Fibroblast of lung (primary cell): ENCODE results near the gene CZIB. TPM values are rescaled to one million over a fixed set of nuclear protein-coding genes. Genes with fewer than 3 reads are reported as not detected.

Experiments
- DNase-seq, 2 donors: peaks; one replicate each; pipeline versions ENCODE4 v3.0.0 to v3.0.0-alpha.2; 2010; ENCODE audit warnings: low read depth in 2 of 2
- H2AFZ ChIP-seq: 2 replicates; pipeline ENCODE4 v1.5.1; 2012; ENCODE audit warnings: low read length, control low read depth, inconsistent platforms
- H3K27ac ChIP-seq: 2 replicates; pipeline ENCODE4 v1.5.1; 2011; ENCODE audit warnings: low read length, control low read depth; ENCODE audit not compliant: insufficient read depth
- H3K27me3 ChIP-seq: 2 replicates; pipeline ENCODE4 v1.5.1; 2011; ENCODE audit warnings: mild to moderate bottlenecking, low read length; ENCODE audit not compliant: control insufficient read depth, insufficient read depth
- H3K36me3 ChIP-seq: 2 replicates; pipeline ENCODE4 v1.5.1; 2011; ENCODE audit warnings: low read length; ENCODE audit not compliant: control insufficient read depth, insufficient read depth
- H3K4me1 ChIP-seq: 2 replicates; pipeline ENCODE4 v1.5.1; 2011; ENCODE audit warnings: low read length; ENCODE audit not compliant: control insufficient read depth, insufficient read depth; ENCODE audit errors: extremely low read depth
- H3K4me2 ChIP-seq: 2 replicates; pipeline ENCODE4 v1.5.1; 2011; ENCODE audit warnings: low read length, control low read depth; ENCODE audit not compliant: insufficient read depth; ENCODE audit errors: extremely low read depth
- H3K4me3 ChIP-seq, 4 experiments: fragments of 200-600 bp in 1 of 4; sonication (generic) in 1 of 4; replicated peaks in 1 of 4; 2 replicates each; pipeline ENCODE4 v1.5.1; 2011 to 2016; ENCODE audit warnings: low read length in 4 of 4, low read depth in 3 of 4, mild to moderate bottlenecking in 3 of 4, control low read depth in 2 of 4, inconsistent platforms in 1 of 4, mixed read lengths in 1 of 4; ENCODE audit not compliant: insufficient read depth in 1 of 4; ENCODE audit errors: control extremely low read depth in 1 of 4
- H3K79me2 ChIP-seq: 2 replicates; pipeline ENCODE4 v1.5.1; 2012; ENCODE audit warnings: mild to moderate bottlenecking, low read length, inconsistent platforms; ENCODE audit not compliant: control insufficient read depth, insufficient read depth
- H3K9ac ChIP-seq: 2 replicates; pipeline ENCODE4 v1.5.1; 2011; ENCODE audit warnings: mild to moderate bottlenecking, low read length, control low read depth; ENCODE audit not compliant: insufficient read depth
- H3K9me3 ChIP-seq: 2 replicates; pipeline ENCODE4 v1.5.1; 2012; ENCODE audit warnings: low read depth, low read length; ENCODE audit not compliant: control insufficient read depth, insufficient read depth
- H4K20me1 ChIP-seq: 2 replicates; pipeline ENCODE4 v1.5.1; 2011; ENCODE audit warnings: low read length; ENCODE audit not compliant: control insufficient read depth, insufficient read depth; ENCODE audit errors: extremely low read depth
- EZH2 ChIP-seq: IDR thresholded peaks from 2 replicates; pipeline ENCODE4 v1.5.1; 2012; ENCODE audit warnings: low read length, control low read depth, mild to moderate bottlenecking; ENCODE audit errors: missing control alignments
- polyA plus RNA-seq, 2 donors: library from polyadenylated mRNA; depleted of rRNA in 1 of 2; stranded (reverse) in 1 of 2; unstranded in 1 of 2; fragments of >200 nt; gene quantifications; 2 replicates each; pipeline ENCODE4 v1.2.1, GENCODE V29; 2011 to 2012; ENCODE audit warnings: missing spikeins in 1 of 2
- total RNA-seq: library from RNA; depleted of rRNA; stranded (reverse); fragments of >200 nt; gene quantifications from 2 replicates; pipeline ENCODE4 v1.2.1, GENCODE V29; 2014
- TF ChIP-seq, protein P1 (sequence below), 2 donors: IDR thresholded peaks in 1 of 2; conservative IDR thresholded peaks in 1 of 2; 1 replicate in 1 of 2; 2 replicates in 1 of 2; pipeline ENCODE4 v1.5.1; 2011 to 2012; ENCODE audit warnings: low read length in 2 of 2, control low read depth in 1 of 2, inconsistent platforms in 1 of 2, low read depth in 1 of 2, mild to moderate bottlenecking in 1 of 2

The CZIB gene
- total and polyA plus RNA-seq, 2 donors (not counting 1 experiment from before 2014, with no cell fraction given), result 56.5 to 99.4 TPM

DNA sequence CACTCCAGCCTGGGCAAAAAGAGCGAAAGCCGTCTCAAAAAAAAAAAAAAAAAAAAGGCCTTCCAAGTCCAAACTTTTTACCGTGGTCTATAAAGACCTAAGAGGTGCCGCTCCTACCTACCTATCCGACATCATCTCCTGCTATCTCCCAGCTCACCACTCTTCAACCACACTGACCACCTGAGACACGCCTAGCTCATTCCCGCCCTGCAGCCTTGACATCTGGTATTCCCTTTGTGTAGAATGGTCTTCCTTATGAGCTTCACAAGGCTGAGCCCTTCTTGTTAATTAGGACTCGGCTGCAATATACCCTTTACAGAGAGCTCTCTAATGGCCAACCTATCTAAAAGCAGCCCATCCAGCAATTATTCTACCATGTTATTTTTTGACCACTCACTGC lies 17.2 kb upstream of the CZIB start:
- Histone ChIP-seq H3K27me3 (no peaks in the 10 kb centered on the region), H3K4me2 (peak overlapping the region; percentile 81), H4K20me1 (no peaks in the 10 kb centered on the region), H3K4me3 (peak overlapping the region; percentile 66 to 99 (median 84)), H3K4me1 (peaks cover 2% of the 10 kb centered on the region), H3K36me3 (peaks cover under 1% of the 10 kb centered on the region), H3K9me3 (no peaks in the 10 kb centered on the region), H3K27ac (peak overlapping the region; percentile 83), H3K9ac (peak overlapping the region; percentile 92), H3K79me2 (peaks cover 24% of the 10 kb centered on the region), H2AFZ (no peak overlapping the region)
- DNase-seq, result no peak
- TF ChIP-seq EZH2, result no peak
- TF ChIP-seq, protein P1, sequence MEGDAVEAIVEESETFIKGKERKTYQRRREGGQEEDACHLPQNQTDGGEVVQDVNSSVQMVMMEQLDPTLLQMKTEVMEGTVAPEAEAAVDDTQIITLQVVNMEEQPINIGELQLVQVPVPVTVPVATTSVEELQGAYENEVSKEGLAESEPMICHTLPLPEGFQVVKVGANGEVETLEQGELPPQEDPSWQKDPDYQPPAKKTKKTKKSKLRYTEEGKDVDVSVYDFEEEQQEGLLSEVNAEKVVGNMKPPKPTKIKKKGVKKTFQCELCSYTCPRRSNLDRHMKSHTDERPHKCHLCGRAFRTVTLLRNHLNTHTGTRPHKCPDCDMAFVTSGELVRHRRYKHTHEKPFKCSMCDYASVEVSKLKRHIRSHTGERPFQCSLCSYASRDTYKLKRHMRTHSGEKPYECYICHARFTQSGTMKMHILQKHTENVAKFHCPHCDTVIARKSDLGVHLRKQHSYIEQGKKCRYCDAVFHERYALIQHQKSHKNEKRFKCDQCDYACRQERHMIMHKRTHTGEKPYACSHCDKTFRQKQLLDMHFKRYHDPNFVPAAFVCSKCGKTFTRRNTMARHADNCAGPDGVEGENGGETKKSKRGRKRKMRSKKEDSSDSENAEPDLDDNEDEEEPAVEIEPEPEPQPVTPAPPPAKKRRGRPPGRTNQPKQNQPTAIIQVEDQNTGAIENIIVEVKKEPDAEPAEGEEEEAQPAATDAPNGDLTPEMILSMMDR (conservative IDR thresholded peaks at IDR 0.05 in 1 of 2, IDR thresholded peaks at IDR 0.05 in 1 of 2; ENCODE audit: low read depth in 1 of 2, low read length in 2 of 2), result no peak

DNA sequence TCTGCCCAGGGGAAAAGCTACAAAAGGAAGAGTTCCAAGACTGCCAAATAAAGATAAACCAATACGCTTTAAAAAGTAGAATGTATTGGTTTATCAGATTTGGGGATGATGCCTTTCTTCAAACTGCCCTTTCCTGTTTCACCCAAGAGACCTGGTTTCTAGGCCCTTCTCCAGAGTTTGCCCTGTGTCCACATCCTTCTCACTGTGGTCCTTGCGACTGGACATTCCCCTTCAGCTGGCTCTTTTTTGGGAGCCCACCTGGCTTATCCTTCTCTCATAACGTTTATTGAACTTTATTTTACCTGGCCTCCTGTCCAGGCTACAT lies 490 bp upstream of the CZIB start:
- no peak for DNase-seq
- TF ChIP-seq, protein P1 (conservative IDR thresholded peaks at IDR 0.05 in 1 of 2, IDR thresholded peaks at IDR 0.05 in 1 of 2; ENCODE audit: low read depth in 1 of 2, low read length in 2 of 2), result no peak
- no peak for TF ChIP-seq EZH2
- Histone ChIP-seq H4K20me1 (no peaks in the 10 kb centered on the region), H3K4me3 (peak overlapping the region; percentile 73 to 83 (median 80)), H3K79me2 (peaks cover 11% of the 10 kb centered on the region), H3K4me1 (peaks cover 4% of the 10 kb centered on the region), H3K9ac (peak overlapping the region; percentile 95), H3K36me3 (peaks cover 2% of the 10 kb centered on the region), H3K27ac (peak overlapping the region; percentile 97), H3K9me3 (no peaks in the 10 kb centered on the region), H3K27me3 (no peaks in the 10 kb centered on the region), H2AFZ (peak overlapping the region; percentile 77), H3K4me2 (peak overlapping the region; percentile 76)

DNA sequence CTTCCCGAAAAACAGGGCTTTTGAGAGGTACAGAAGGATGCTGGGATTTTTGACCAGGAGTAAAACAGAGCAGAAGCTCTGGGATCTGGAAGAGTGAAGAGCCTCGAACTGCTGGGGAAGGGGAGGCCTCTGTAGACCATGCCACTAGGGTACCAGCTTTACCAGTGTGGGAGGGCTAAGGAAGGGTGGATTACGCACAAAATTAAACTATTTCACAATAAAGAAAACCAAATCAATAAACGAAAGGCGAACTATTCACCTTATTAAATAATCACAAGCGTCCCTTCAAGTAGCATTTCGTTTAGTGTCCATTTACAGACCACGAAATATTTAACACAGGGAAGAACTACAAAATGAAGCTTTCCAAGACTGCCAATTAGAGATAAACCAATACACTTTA lies 723 bp downstream of the CZIB start:
- Histone ChIP-seq H3K4me1 (peaks cover 4% of the 10 kb centered on the region), H2AFZ (peak overlapping the region; percentile 97), H3K79me2 (peaks cover 11% of the 10 kb centered on the region), H4K20me1 (no peaks in the 10 kb centered on the region), H3K9me3 (no peaks in the 10 kb centered on the region), H3K4me3 (peak overlapping the region; percentile 77 to 94 (median 82)), H3K36me3 (peaks cover 4% of the 10 kb centered on the region), H3K4me2 (peak overlapping the region; percentile 93), H3K27me3 (no peaks in the 10 kb centered on the region), H3K9ac (peak overlapping the region; percentile 95), H3K27ac (peak overlapping the region; percentile 97)
- TF ChIP-seq EZH2, result no peak
- TF ChIP-seq, protein P1 (conservative IDR thresholded peaks at IDR 0.05 in 1 of 2, IDR thresholded peaks at IDR 0.05 in 1 of 2; ENCODE audit: low read depth in 1 of 2, low read length in 2 of 2), result no peak
- DNase-seq, result no peak
